ENCODE data around the gene LSM4.

The LSM4 gene

DNA sequence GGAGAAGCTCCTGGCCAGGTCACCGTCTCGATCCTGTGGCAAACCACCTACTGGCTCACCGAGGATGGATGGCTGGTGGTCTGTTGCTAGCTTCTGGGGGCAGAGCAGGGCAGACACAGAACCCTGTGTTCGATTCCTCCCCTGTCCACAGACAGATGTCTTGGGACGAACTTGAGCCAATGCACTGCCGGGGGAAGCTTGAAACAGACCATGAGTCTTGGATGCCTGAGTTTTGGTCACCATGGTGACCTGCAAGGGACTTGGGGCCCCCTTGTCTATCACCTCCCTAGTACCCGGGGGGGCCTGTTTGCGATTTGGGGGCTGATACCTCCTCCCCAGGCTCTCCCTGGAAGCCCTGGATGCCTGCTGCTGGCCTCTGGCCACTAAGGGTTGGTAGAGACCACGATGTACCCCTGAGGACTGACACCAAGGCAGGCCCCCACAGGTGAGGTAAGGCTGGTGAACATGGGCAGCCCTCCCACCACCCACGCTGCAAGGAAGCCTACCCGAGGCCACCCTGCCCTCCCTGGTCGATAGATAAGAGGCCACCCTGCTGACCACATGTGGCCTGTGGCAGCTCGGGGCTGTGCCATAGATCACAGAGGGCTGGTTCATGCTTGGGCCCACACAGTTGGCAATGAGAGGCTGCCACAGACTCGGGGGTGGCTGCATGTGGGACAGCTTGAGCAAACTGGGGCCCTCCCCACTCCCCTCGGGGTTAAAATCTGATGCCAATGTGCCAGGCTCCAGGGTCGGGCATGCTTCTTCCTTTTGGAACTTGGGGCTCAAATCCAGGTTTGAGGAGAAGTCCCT lies 59.3 kb downstream of the LSM4 start:
- H3K4me1 ChIP-seq (ENCODE audit: control insufficient read depth, insufficient read depth, low read length) = no peaks in the 10 kb centered on the region
- no peak overlapping the region for H3K27ac ChIP-seq (ENCODE audit: extremely low read depth, low read depth, low read length)
- CTCF ChIA-PET = interaction anchor here (0.6 to 1.6 kb wide), 6 partner anchors 9 to 125 kb away, joined by 3 to 5 read pairs (median 3); no protein-coding TSS in a partner anchor
- no peaks in the 10 kb centered on the region for H3K9me3 ChIP-seq (ENCODE audit: control insufficient read depth, insufficient read depth, low read depth, low read length)
- TF ChIP-seq ZFP41 (tag by site-specific recombination; IDR thresholded peaks at IDR 0.05; ENCODE audit: borderline replicate concordance) (no peak), ZNF302 (tag by site-specific recombination; IDR thresholded peaks at IDR 0.05; ENCODE audit: low read depth) (no peak), ZBTB48 (tag by site-specific recombination; IDR thresholded peaks at IDR 0.05) (no peak), ZNF555 (tag by site-specific recombination; conservative IDR thresholded peaks at IDR 0.05) (no peak), GLI4 (tag by site-specific recombination; IDR thresholded peaks at IDR 0.05) (no peak), BCL11A (tag by site-specific recombination; IDR thresholded peaks at IDR 0.05; ENCODE audit: low read depth) (no peak), ZNF423 (tag by site-specific recombination; IDR thresholded peaks at IDR 0.05) (no peak)
- TF ChIP-seq, protein P1, sequence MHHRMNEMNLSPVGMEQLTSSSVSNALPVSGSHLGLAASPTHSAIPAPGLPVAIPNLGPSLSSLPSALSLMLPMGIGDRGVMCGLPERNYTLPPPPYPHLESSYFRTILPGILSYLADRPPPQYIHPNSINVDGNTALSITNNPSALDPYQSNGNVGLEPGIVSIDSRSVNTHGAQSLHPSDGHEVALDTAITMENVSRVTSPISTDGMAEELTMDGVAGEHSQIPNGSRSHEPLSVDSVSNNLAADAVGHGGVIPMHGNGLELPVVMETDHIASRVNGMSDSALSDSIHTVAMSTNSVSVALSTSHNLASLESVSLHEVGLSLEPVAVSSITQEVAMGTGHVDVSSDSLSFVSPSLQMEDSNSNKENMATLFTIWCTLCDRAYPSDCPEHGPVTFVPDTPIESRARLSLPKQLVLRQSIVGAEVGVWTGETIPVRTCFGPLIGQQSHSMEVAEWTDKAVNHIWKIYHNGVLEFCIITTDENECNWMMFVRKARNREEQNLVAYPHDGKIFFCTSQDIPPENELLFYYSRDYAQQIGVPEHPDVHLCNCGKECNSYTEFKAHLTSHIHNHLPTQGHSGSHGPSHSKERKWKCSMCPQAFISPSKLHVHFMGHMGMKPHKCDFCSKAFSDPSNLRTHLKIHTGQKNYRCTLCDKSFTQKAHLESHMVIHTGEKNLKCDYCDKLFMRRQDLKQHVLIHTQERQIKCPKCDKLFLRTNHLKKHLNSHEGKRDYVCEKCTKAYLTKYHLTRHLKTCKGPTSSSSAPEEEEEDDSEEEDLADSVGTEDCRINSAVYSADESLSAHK (tag by site-specific recombination; IDR thresholded peaks at IDR 0.05) = peak; percentile 63; the same call in 1 of the 2 replicates
- H3K36me3 ChIP-seq (ENCODE audit: control insufficient read depth in 2 of 2, insufficient read depth in 1 of 2, low read length in 2 of 2) = no peaks in the 10 kb centered on the region
- POLR2A ChIA-PET = interaction anchor here (0.9 kb wide), 1 partner anchor 18 kb away, joined by 4 read pairs; the partner anchor contains the start of gene JUND
- H3K4me3 ChIP-seq (ENCODE audit: low read depth, low read length) = no peak overlapping the region

GRCh38 chr19:18262917-18263316 lies 60.0 kb downstream of the LSM4 start:
- no peak overlapping the region for H3K4me3 ChIP-seq (ENCODE audit: low read depth, low read length)
- H3K9me3 ChIP-seq (ENCODE audit: control insufficient read depth, insufficient read depth, low read depth, low read length) = no peaks in the 10 kb centered on the region
- H3K36me3 ChIP-seq (ENCODE audit: control insufficient read depth in 2 of 2, insufficient read depth in 1 of 2, low read length in 2 of 2) = no peaks in the 10 kb centered on the region
- no peaks in the 10 kb centered on the region for H3K4me1 ChIP-seq (ENCODE audit: control insufficient read depth, insufficient read depth, low read length)
- CTCF ChIA-PET = interaction anchor here (0.6 to 1.6 kb wide), 6 partner anchors 9 to 150 kb away, joined by 3 to 5 read pairs (median 3); no protein-coding TSS in a partner anchor
- POLR2A ChIA-PET = interaction anchor here (0.9 kb wide), 1 partner anchor 18 kb away, joined by 4 read pairs; the partner anchor contains the start of gene JUND
- H3K27ac ChIP-seq (ENCODE audit: extremely low read depth, low read depth, low read length) = no peak overlapping the region
- no peak for TF ChIP-seq ZNF169 (tag by site-specific recombination; IDR thresholded peaks at IDR 0.05)
- no peak for TF ChIP-seq ZNF837 (tag by site-specific recombination; IDR thresholded peaks at IDR 0.05)
- TF ChIP-seq ZNF600 (tag by site-specific recombination; IDR thresholded peaks at IDR 0.05) = no peak
- TF ChIP-seq ZNF529 (tag by site-specific recombination; IDR thresholded peaks at IDR 0.05; ENCODE audit: insufficient replicate concordance) = no peak
- TF ChIP-seq ZNF596 (tag by site-specific recombination; IDR thresholded peaks at IDR 0.05) = no peak
- TF ChIP-seq SETDB1 (IDR thresholded peaks at IDR 0.05; ENCODE audit: insufficient read length, low read length) = no peak
- TF ChIP-seq REST (tag by site-specific recombination; IDR thresholded peaks at IDR 0.05) = no peak
- TF ChIP-seq, protein P2, sequence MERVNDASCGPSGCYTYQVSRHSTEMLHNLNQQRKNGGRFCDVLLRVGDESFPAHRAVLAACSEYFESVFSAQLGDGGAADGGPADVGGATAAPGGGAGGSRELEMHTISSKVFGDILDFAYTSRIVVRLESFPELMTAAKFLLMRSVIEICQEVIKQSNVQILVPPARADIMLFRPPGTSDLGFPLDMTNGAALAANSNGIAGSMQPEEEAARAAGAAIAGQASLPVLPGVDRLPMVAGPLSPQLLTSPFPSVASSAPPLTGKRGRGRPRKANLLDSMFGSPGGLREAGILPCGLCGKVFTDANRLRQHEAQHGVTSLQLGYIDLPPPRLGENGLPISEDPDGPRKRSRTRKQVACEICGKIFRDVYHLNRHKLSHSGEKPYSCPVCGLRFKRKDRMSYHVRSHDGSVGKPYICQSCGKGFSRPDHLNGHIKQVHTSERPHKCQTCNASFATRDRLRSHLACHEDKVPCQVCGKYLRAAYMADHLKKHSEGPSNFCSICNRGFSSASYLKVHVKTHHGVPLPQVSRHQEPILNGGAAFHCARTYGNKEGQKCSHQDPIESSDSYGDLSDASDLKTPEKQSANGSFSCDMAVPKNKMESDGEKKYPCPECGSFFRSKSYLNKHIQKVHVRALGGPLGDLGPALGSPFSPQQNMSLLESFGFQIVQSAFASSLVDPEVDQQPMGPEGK (tag by site-specific recombination; IDR thresholded peaks at IDR 0.05) = no peak
- TF ChIP-seq HIC1 (tag by site-specific recombination; IDR thresholded peaks at IDR 0.05) = no peak
- TF ChIP-seq ELK4 (IDR thresholded peaks at IDR 0.05; ENCODE audit: borderline replicate concordance, low read depth, low read length) = no peak
- TF ChIP-seq, protein P3, sequence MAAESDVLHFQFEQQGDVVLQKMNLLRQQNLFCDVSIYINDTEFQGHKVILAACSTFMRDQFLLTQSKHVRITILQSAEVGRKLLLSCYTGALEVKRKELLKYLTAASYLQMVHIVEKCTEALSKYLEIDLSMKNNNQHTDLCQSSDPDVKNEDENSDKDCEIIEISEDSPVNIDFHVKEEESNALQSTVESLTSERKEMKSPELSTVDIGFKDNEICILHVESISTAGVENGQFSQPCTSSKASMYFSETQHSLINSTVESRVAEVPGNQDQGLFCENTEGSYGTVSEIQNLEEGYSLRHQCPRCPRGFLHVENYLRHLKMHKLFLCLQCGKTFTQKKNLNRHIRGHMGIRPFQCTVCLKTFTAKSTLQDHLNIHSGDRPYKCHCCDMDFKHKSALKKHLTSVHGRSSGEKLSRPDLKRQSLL (tag by site-specific recombination; IDR thresholded peaks at IDR 0.05) = no peak
- TF ChIP-seq ZBTB48 (tag by site-specific recombination; IDR thresholded peaks at IDR 0.05) = no peak
- no peak for TF ChIP-seq ZNF747 (tag by site-specific recombination; IDR thresholded peaks at IDR 0.05)
